NB4 (cell line): Measurements from ENCODE around the gene MLLT3.

Experiments used
- CTCF ChIP-seq: IDR thresholded peaks from one replicate; pipeline ENCODE4 v1.5.1; 2012; ENCODE audit warnings: low read depth, low read length
- POLR2A ChIP-seq: IDR thresholded peaks from 2 replicates; pipeline ENCODE4 v1.6.1; 2011; ENCODE audit warnings: mild to moderate bottlenecking; ENCODE audit not compliant: insufficient read length; ENCODE audit errors: extremely low read depth

- TF ChIP-seq CTCF, result no peak
- no peak for TF ChIP-seq POLR2A
Measured at GRCh38 chr9:20513126-20513913, 109.0 kb downstream of the MLLT3 start.
